Esophagus (tissue), 2 donors: ENCODE measurements around the gene IL1RAP. TPM values are rescaled to one million over a fixed set of nuclear protein-coding genes. Genes with fewer than 3 reads are reported as not detected.

ENCODE experiments used
- H3K27ac ChIP-seq, 2 donors: one replicate each; pipeline ENCODE4 v1.5.1; 2013; ENCODE audit warnings: low read depth in 2 of 2, mild to moderate bottlenecking in 2 of 2, inconsistent platforms in 1 of 2, low read length in 1 of 2, moderate library complexity in 1 of 2
- H3K27me3 ChIP-seq, 2 donors: one replicate each; pipeline ENCODE4 v1.6.1; 2013; ENCODE audit warnings: low read length in 2 of 2, control low read depth in 1 of 2, mild to moderate bottlenecking in 1 of 2; ENCODE audit not compliant: insufficient read depth in 2 of 2, control insufficient read depth in 1 of 2
- H3K36me3 ChIP-seq, 2 donors: one replicate each; pipeline ENCODE4 v1.6.1; 2013; ENCODE audit warnings: low read length in 1 of 2; ENCODE audit not compliant: control insufficient read depth in 2 of 2, insufficient read depth in 2 of 2
- H3K4me1 ChIP-seq, 2 donors: one replicate each; pipeline ENCODE4 v1.6.1; 2013; ENCODE audit warnings: low read length in 1 of 2; ENCODE audit not compliant: control insufficient read depth in 2 of 2, insufficient read depth in 2 of 2
- H3K4me3 ChIP-seq, 2 donors: one replicate each; pipeline ENCODE4 v1.5.1; 2013; ENCODE audit warnings: low read length in 2 of 2, mild to moderate bottlenecking in 2 of 2, low read depth in 1 of 2, moderate library complexity in 1 of 2
- H3K9me3 ChIP-seq, 2 donors: one replicate each; pipeline ENCODE4 v1.6.1; 2013; ENCODE audit warnings: mild to moderate bottlenecking in 2 of 2, low read depth in 1 of 2, low read length in 1 of 2, moderate library complexity in 1 of 2; ENCODE audit not compliant: control insufficient read depth in 2 of 2, insufficient read depth in 1 of 2
- WGBS, 2 donors: extraction: QIAGEN DNeasy Blood & Tissue Kit; methylation state at CpG; one replicate each; pipeline ENCODE4 v1.1.7; 2013; 5-methylcytosine and 5-hydroxymethylcytosine counted together
- polyA plus RNA-seq, 2 donors: library from polyadenylated mRNA; stranded (reverse); fragments of 200-250 nt; gene quantifications; one replicate each; pipeline ENCODE4 v1.2.3, GENCODE V29; 2013
- donor health status: healthy with polysubstance abuse.
- donor health status: Bipolar disorder and iron deficiency.

IL1RAP gene
- polyA plus RNA-seq, 2 donors = 5.9 to 14.5 TPM

DNA sequence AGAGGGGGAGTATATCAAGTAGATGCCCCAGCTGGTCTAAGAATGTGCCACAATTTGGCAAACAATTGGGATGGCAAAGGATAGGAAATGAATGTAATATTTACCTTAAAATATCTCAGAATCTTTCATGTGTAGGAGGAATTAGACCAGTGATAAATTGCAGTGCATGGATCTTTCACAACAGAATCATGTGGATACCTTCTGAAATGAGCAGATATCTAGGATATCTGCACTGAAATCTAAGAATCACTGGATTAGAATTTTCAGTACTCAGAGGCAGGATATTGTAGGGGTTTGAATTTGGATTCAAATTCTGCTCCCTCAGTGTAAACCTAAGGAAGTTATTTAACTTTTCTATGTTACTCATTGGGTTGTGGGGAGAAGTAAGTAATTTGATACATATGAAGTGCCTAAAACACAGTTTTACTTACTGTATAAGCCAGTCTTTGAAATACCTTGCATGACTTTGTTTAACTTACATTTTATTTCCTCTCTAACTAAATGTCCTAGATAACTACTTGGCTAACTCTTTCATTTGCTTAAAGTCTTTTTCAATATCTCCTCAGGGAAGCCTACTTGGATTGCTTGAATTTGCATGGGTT lies 8.8 kb downstream of the IL1RAP start:
- Histone ChIP-seq H3K36me3 (no peaks in the 10 kb centered on the region), H3K4me3 (no peak overlapping the region), H3K27me3 (no peaks in the 10 kb centered on the region), H3K9me3 (no peaks in the 10 kb centered on the region), H3K27ac (no peak overlapping the region), H3K4me1 (no peaks in the 10 kb centered on the region)

DNA sequence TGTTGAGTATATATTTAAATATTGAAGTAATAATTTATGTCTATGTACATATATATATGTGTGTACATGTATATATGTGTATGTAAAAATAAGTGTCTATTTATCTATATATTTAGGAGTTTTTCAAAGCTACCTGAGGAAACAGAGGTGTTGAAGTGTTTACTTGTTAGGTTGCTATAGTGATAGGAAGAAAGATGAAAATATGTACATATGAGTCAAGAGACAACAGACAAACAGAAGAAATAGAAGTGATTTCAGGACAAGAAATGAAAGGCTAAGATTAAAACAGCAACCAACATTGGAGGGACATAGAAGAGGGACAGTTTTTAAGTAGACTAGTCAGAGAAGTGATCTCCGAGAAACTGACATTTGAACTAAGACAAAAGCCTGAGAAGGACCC lies 11.1 kb downstream of the IL1RAP start:
- Histone ChIP-seq H3K27me3 (no peaks in the 10 kb centered on the region), H3K27ac (no peak overlapping the region), H3K4me3 (no peak overlapping the region), H3K4me1 (no peaks in the 10 kb centered on the region), H3K36me3 (no peaks in the 10 kb centered on the region), H3K9me3 (no peaks in the 10 kb centered on the region)
- 97 to 100% methylated on average over 1 of the region's 1 CpG for WGBS, 2 donors

DNA sequence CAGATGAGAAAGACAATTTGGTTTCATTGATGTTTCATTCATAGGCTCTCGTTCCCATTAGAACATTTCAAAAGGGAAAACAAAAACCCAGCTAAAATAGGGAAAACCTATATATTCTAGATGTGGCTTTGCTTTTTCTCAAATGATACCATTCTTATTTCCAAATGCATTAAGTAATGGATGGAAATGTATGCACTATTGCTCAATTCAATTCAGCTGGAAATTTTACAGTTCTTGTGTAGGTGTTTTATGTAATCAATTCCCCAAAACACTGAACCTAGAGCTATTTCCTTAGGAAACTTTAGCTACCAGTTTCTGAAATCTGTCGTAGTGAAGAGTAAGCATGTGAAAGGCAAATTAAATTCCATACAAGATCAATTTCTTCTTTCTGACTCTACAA lies 11.7 kb downstream of the IL1RAP start:
- WGBS, 2 donors = 88 to 91% methylated on average over 2 of the region's 2 CpGs

DNA sequence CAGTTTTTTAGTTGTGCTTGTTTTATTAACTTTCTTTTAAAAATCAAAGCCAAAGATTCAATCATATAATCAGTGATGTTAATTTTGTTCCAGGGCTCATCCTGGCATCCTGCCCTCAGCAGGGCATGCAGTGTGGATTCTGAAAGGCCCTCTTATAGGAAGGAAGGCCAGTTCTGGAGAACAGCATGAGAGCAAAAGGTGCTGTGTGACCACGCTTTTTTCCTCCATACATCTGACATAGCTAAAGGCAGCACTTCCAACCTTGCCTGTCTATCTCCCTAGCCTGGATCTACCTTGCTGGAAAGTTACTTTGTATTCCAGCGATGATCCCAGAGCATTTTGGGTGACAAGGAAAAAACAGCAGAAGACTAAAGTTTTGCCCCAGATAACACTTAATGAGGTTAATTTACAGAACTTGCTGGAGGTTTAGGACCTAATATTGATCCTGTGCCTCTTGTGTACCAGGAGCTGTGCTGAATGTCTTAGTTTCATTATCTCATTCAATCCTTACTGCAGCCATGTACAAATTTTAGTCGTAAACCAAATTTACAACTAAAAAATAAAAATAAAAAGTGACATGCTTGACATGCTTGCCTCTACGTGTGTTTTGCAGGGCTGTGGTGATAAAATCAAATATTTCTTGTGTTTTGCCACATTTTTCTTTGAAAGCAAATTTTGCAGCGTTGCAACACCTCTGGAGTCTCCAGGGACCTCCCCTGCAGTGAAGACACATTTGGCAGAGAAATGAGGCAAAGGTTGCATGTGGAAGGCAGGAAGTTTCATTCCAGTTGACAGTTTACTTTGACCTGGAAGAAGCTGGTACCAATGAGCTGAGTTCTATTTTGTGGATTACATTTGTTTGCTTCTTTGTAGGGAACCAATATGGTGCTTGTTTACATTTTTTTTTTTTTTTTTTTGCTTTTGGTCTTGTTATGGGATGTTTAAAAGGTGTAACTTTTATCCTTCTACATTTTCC lies 13.2 kb downstream of the IL1RAP start:
- peaks cover 0 to 5% of the 10 kb centered on the region in 2 donors for H3K4me1 ChIP-seq
- H3K27ac ChIP-seq = no peak overlapping the region
- H3K4me3 ChIP-seq = no peak overlapping the region
- no peaks in the 10 kb centered on the region for H3K27me3 ChIP-seq
- 82 to 83% methylated on average over 5 of the region's 5 CpGs for WGBS, 2 donors
- no peaks in the 10 kb centered on the region for H3K36me3 ChIP-seq
- H3K9me3 ChIP-seq = no peaks in the 10 kb centered on the region

More for the DNA sequence above, 11.7 kb downstream of the IL1RAP start:
- Histone ChIP-seq H3K36me3 (no peaks in the 10 kb centered on the region), H3K9me3 (no peaks in the 10 kb centered on the region), H3K4me1 (no peaks in the 10 kb centered on the region), H3K4me3 (no peak overlapping the region), H3K27me3 (no peaks in the 10 kb centered on the region), H3K27ac (no peak overlapping the region)

DNA sequence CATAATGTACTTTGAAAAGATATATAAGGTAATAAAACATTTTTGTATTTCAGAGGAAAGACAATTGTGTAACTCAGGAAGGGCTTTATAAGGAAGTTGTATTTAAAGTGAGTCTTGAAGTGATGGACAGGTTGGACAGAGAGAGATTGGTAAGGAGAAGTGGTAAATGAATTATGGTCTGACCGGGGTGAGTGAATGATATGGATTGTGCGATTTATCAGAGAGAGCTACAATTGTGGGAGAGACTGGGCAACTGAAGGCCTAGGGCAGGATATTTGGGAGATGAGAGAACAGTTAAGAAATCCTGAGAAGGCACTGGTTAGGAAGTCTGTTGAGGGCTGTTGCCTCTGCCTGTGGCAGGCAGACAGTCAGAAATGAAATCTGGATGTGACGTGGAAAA lies 14.8 kb downstream of the IL1RAP start:
- Histone ChIP-seq H3K9me3 (no peaks in the 10 kb centered on the region), H3K27me3 (no peaks in the 10 kb centered on the region), H3K4me1 (peaks cover 0 to 11% of the 10 kb centered on the region in 2 donors), H3K27ac (no peak overlapping the region), H3K4me3 (no peak overlapping the region), H3K36me3 (no peaks in the 10 kb centered on the region)
- 80 to 88% methylated on average over 3 of the region's 3 CpGs for WGBS, 2 donors

DNA sequence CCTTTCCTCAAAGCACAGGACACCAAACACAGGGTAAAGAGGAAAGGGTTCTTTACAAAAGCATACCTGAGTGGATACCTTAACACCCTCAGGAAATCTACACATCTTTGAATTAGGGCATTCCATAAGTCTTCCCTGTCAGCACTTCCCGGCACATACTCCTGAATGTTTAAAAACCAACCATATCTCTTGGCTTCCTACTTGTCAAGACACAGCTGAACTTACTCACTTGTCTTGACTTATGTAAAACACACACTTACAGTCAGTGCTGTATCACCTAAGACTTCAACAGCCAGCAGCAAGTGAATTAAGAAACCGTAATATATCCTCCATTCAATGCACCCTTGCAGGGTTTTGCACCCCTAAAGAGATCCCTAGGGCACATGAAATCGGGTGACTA lies 17.5 kb downstream of the IL1RAP start:
- no peak overlapping the region for H3K4me3 ChIP-seq
- peak overlapping the region; percentile 49 to 68 for H3K27ac ChIP-seq
- H3K27me3 ChIP-seq = no peaks in the 10 kb centered on the region
- no peaks in the 10 kb centered on the region for H3K36me3 ChIP-seq
- H3K4me1 ChIP-seq = peaks cover 0 to 11% of the 10 kb centered on the region in 2 donors
- 52 to 64% methylated on average over 3 of the region's 3 CpGs for WGBS, 2 donors
- no peaks in the 10 kb centered on the region for H3K9me3 ChIP-seq

DNA sequence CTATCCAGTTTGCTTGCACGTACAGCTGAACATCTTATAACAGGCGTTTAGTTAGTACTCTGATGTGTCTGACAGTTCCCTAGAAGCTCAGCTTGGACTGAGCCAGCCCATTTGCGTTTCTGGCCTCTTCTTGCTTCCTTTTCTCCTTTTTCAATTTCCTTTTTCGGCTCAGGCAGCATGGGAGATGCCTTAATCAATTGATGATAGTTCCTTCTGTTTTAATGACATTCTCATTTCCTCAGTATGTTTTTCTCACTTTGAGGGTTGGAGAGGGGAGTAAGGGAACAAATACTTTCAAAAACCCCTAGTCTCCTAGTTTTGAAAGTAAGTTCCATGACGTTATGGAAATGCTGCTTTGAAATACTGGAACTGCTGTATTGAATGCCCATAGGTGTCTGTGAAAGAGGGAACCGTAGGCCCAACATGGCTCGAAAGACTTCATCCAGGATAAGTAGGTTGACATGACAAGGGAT lies 18.9 kb downstream of the IL1RAP start:
- H3K4me1 ChIP-seq = peaks cover 0 to 11% of the 10 kb centered on the region in 2 donors
- no peaks in the 10 kb centered on the region for H3K27me3 ChIP-seq
- peak overlapping the region; percentile 64 to 90 for H3K27ac ChIP-seq
- H3K36me3 ChIP-seq = no peaks in the 10 kb centered on the region
- H3K4me3 ChIP-seq = no peak overlapping the region
- H3K9me3 ChIP-seq = no peaks in the 10 kb centered on the region
- WGBS, 2 donors = 59 to 70% methylated on average over 7 of the region's 7 CpGs

DNA sequence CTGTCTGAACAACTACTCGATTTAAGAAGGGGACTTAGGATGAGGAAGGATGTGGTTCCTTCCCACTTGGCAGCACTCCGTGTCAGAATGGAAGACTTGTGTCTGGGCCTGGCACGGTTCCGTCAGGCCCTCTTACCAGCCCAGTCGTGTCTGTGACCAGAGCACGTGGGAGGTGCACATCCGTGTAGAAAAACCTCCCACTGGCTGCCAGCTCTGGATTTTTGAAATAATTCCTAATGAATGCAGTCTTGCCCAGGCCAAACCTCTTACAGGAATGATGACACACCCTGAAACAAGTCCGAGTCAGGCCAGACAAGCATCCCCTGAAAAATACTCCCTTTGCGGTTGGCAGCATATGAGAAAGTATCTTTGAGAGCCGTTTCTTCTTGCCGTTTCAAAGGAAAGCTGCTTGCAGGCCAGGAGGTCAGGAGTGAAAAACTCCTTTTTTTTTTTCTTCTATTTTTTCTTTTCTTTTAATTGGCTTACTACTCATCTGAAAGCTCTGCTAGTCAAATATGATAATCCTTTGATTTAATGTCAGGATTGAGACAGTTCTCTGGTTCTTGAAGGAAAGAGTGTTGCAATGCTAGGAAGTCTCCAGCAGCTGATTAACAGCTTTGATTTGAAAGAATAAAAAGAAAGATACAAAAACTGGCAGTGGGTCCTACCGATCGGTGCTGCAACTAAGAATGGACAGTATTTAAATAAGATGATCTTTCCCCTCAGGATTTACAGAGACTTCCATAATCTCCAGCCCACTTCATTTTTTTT lies 19.8 kb downstream of the IL1RAP start:
- H3K4me3 ChIP-seq = no peak overlapping the region
- WGBS, 2 donors = 22 to 46% methylated on average over 13 of the region's 13 CpGs
- H3K27me3 ChIP-seq = no peaks in the 10 kb centered on the region
- H3K4me1 ChIP-seq = peaks cover 0 to 11% of the 10 kb centered on the region in 2 donors
- H3K9me3 ChIP-seq = no peaks in the 10 kb centered on the region
- peak overlapping the region; percentile 81 to 90 for H3K27ac ChIP-seq
- no peaks in the 10 kb centered on the region for H3K36me3 ChIP-seq

DNA sequence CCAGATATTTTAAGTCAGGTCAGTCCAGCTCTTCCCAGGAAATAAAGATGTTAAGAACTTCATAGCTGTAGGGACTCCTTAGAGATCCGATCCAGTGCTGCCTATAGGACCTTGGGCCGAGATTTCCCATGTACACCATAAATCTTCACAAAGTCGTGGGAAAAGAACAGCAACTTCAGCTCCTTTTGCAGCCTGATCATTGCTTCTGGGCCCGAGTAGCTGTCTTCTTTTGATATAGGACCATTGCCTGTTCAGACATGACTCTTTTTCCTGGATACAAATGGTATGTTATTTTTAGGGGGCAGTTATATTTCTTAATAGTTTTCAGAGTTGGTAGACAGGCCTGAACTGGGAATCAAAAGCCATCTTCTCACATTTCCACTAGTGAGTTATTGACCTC lies 20.5 kb downstream of the IL1RAP start:
- Histone ChIP-seq H3K4me3 (no peak overlapping the region), H3K27me3 (no peaks in the 10 kb centered on the region), H3K36me3 (no peaks in the 10 kb centered on the region), H3K27ac (peak overlapping the region; percentile 66 to 90), H3K9me3 (no peaks in the 10 kb centered on the region), H3K4me1 (peaks cover 0 to 11% of the 10 kb centered on the region in 2 donors)
- WGBS, 2 donors = 48 to 68% methylated on average over 4 of the region's 4 CpGs
